Ishikawa (cell line): ENCODE measurements around the gene TRPV3.

ENCODE experiments used
- EGR1 ChIP-seq: IDR thresholded peaks from 2 replicates; pipeline ENCODE4 v1.6.1; 2012
- EP300 ChIP-seq: IDR thresholded peaks from 2 replicates; pipeline ENCODE4 v1.6.1; 2012; ENCODE audit warnings: borderline replicate concordance
- FOXM1 ChIP-seq: IDR thresholded peaks from 2 replicates; pipeline ENCODE4 v1.6.1; 2012; ENCODE audit warnings: low read depth, borderline replicate concordance
- MAX ChIP-seq: IDR thresholded peaks from 2 replicates; pipeline ENCODE4 v1.6.1; 2012
- NFIC ChIP-seq: IDR thresholded peaks from 2 replicates; pipeline ENCODE4 v1.6.1; 2012
- REST ChIP-seq: IDR thresholded peaks from 2 replicates; pipeline ENCODE4 v1.6.1; 2012; ENCODE audit warnings: low read depth, mild to moderate bottlenecking
- TAF1 ChIP-seq: IDR thresholded peaks from 2 replicates; pipeline ENCODE4 v1.6.1; 2012; ENCODE audit warnings: low read depth, mild to moderate bottlenecking
- TEAD4 ChIP-seq: IDR thresholded peaks from 2 replicates; pipeline ENCODE4 v1.6.1; 2012
- USF1 ChIP-seq: IDR thresholded peaks from 2 replicates; pipeline ENCODE4 v1.6.1; 2012
- YY1 ChIP-seq: IDR thresholded peaks from 2 replicates; pipeline ENCODE4 v1.6.1; 2012; ENCODE audit warnings: low read depth
- ZBTB7A ChIP-seq: IDR thresholded peaks from 2 replicates; pipeline ENCODE4 v1.6.1; 2012; ENCODE audit warnings: low read depth

DNA sequence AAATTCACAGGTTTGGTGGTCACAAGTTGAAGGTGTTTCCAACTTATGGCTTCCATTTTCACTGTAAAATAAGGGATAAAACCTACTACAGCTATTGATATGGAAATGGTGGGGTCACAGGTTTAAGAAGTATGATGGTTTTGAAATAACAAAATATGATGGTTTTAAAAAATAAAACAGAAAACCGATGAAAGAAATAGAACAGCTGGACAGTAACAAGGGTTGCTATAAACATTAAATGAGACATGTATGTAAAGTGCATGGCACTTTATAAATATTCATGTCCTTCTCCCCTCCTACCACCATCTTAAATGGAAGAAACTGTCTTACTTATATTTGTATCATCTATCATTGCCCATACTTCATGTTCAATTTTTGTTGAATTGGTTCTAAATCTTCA is 50.5 kb downstream of the TRPV3 start:
- TF ChIP-seq TAF1, result no peak
- TF ChIP-seq USF1, result no peak
- TF ChIP-seq ZBTB7A, result no peak
- TF ChIP-seq YY1, result no peak
- no peak for TF ChIP-seq REST
- no peak for TF ChIP-seq NFIC
- no peak for TF ChIP-seq MAX
- TF ChIP-seq FOXM1, result no peak
- no peak for TF ChIP-seq EGR1
- TF ChIP-seq EP300, result no peak
- no peak for TF ChIP-seq TEAD4
